ENCODE results near the gene THBS1.

Gene THBS1

GRCh38 chr15:39595338-39596221, 14.7 kb downstream of the THBS1 start:
- ATAC-seq: no peak
- TF ChIP-seq, protein P1, sequence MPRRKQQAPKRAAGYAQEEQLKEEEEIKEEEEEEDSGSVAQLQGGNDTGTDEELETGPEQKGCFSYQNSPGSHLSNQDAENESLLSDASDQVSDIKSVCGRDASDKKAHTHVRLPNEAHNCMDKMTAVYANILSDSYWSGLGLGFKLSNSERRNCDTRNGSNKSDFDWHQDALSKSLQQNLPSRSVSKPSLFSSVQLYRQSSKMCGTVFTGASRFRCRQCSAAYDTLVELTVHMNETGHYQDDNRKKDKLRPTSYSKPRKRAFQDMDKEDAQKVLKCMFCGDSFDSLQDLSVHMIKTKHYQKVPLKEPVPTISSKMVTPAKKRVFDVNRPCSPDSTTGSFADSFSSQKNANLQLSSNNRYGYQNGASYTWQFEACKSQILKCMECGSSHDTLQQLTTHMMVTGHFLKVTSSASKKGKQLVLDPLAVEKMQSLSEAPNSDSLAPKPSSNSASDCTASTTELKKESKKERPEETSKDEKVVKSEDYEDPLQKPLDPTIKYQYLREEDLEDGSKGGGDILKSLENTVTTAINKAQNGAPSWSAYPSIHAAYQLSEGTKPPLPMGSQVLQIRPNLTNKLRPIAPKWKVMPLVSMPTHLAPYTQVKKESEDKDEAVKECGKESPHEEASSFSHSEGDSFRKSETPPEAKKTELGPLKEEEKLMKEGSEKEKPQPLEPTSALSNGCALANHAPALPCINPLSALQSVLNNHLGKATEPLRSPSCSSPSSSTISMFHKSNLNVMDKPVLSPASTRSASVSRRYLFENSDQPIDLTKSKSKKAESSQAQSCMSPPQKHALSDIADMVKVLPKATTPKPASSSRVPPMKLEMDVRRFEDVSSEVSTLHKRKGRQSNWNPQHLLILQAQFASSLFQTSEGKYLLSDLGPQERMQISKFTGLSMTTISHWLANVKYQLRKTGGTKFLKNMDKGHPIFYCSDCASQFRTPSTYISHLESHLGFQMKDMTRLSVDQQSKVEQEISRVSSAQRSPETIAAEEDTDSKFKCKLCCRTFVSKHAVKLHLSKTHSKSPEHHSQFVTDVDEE (CRISPR knock-in tag; IDR thresholded peaks at IDR 0.05): no peak
- TF ChIP-seq CREB5 (CRISPR knock-in tag; IDR thresholded peaks at IDR 0.05; ENCODE audit: low read depth) (no peak), PPARA (CRISPR knock-in tag; IDR thresholded peaks at IDR 0.05; ENCODE audit: borderline replicate concordance) (no peak), ZFP30 (CRISPR knock-in tag; IDR thresholded peaks at IDR 0.05) (no peak), PATZ1 (CRISPR knock-in tag; IDR thresholded peaks at IDR 0.05; ENCODE audit: borderline replicate concordance) (no peak), ZC3H10 (CRISPR knock-in tag; IDR thresholded peaks at IDR 0.05) (no peak), ZNF70 (CRISPR knock-in tag; IDR thresholded peaks at IDR 0.05) (no peak), TCF4 (CRISPR knock-in tag; IDR thresholded peaks at IDR 0.05; ENCODE audit: borderline replicate concordance) (no peak), POU6F1 (CRISPR knock-in tag; IDR thresholded peaks at IDR 0.05; ENCODE audit: borderline replicate concordance, low read depth) (no peak), RARB (CRISPR knock-in tag; IDR thresholded peaks at IDR 0.05) (no peak), BACH2 (CRISPR knock-in tag; IDR thresholded peaks at IDR 0.05; ENCODE audit: borderline replicate concordance) (no peak)

DNA sequence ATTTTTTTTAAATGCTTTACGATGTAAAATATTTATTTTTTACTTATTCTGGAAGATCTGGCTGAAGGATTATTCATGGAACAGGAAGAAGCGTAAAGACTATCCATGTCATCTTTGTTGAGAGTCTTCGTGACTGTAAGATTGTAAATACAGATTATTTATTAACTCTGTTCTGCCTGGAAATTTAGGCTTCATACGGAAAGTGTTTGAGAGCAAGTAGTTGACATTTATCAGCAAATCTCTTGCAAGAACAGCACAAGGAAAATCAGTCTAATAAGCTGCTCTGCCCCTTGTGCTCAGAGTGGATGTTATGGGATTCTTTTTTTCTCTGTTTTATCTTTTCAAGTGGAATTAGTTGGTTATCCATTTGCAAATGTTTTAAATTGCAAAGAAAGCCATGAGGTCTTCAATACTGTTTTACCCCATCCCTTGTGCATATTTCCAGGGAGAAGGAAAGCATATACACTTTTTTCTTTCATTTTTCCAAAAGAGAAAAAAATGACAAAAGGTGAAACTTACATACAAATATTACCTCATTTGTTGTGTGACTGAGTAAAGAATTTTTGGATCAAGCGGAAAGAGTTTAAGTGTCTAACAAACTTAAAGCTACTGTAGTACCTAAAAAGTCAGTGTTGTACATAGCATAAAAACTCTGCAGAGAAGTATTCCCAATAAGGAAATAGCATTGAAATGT, 15.6 kb downstream of the THBS1 start:
- TF ChIP-seq RARB (CRISPR knock-in tag; IDR thresholded peaks at IDR 0.05) (no peak), ZNF70 (CRISPR knock-in tag; IDR thresholded peaks at IDR 0.05) (no peak), ISL1 (CRISPR knock-in tag; IDR thresholded peaks at IDR 0.05) (no peak), OSR1 (CRISPR knock-in tag; IDR thresholded peaks at IDR 0.05) (no peak), BACH2 (CRISPR knock-in tag; IDR thresholded peaks at IDR 0.05; ENCODE audit: borderline replicate concordance) (no peak)
- no peak for ATAC-seq

GRCh38 chr15:39597336-39597735, 16.5 kb downstream of the THBS1 start:
- TF ChIP-seq POU6F1 (CRISPR knock-in tag; IDR thresholded peaks at IDR 0.05; ENCODE audit: borderline replicate concordance, low read depth) (no peak), ZNF70 (CRISPR knock-in tag; IDR thresholded peaks at IDR 0.05) (no peak)
- ATAC-seq: no peak

- TF ChIP-seq PPARA (CRISPR knock-in tag; IDR thresholded peaks at IDR 0.05; ENCODE audit: borderline replicate concordance): no peak
- no peak for TF ChIP-seq ZFP3 (CRISPR knock-in tag; IDR thresholded peaks at IDR 0.05)
- TF ChIP-seq POU6F1 (CRISPR knock-in tag; IDR thresholded peaks at IDR 0.05; ENCODE audit: borderline replicate concordance, low read depth): no peak
- no peak for TF ChIP-seq ISL1 (CRISPR knock-in tag; IDR thresholded peaks at IDR 0.05)
- no peak for TF ChIP-seq CSDC2 (CRISPR knock-in tag; IDR thresholded peaks at IDR 0.05)
- TF ChIP-seq ZNF8 (CRISPR knock-in tag; IDR thresholded peaks at IDR 0.05): no peak
- TF ChIP-seq ESRRG (CRISPR knock-in tag; IDR thresholded peaks at IDR 0.05): no peak
- no peak for TF ChIP-seq ARNTL (CRISPR knock-in tag; IDR thresholded peaks at IDR 0.05; ENCODE audit: borderline replicate concordance, low read depth)
- TF ChIP-seq ZC3H10 (CRISPR knock-in tag; IDR thresholded peaks at IDR 0.05): no peak
- no peak for ATAC-seq
Observed at GRCh38 chr15:39597751-39598185, 16.9 kb downstream of the THBS1 start.

All from SK-N-SH treated with all-trans-retinoic acid at 6 μM for 48 hours (cell line).